CD14-positive monocyte (primary cell): ENCODE data around the gene MEX3B. TPM values are rescaled to one million over a fixed set of nuclear protein-coding genes. Genes with fewer than 3 reads are reported as not detected.

ENCODE experiments used
- DNase-seq, 3 donors: peaks; one replicate each; pipeline ENCODE4 v3.0.0-alpha.2; 2011 to 2022
- H2AFZ ChIP-seq: 2 replicates; pipeline ENCODE4 v1.6.0; 2012; ENCODE audit warnings: mild to moderate bottlenecking, low read depth, low read length, inconsistent platforms; ENCODE audit not compliant: insufficient read depth, poor library complexity, severe bottlenecking
- H3K27ac ChIP-seq, 2 donors: 1 replicate in 1 of 2; 2 replicates in 1 of 2; pipeline ENCODE4 v1.5.1; 2012 to 2013; ENCODE audit warnings: low read length in 2 of 2, control low read depth in 1 of 2, inconsistent platforms in 1 of 2, low read depth in 1 of 2, mild to moderate bottlenecking in 1 of 2
- H3K27me3 ChIP-seq, 2 donors: one replicate each; pipeline versions ENCODE4 v1.6.0 to v1.6.1; 2011 to 2013; ENCODE audit warnings: low read length in 2 of 2; ENCODE audit not compliant: control insufficient read depth in 2 of 2, insufficient read depth in 2 of 2
- H3K36me3 ChIP-seq, 2 donors: replicated peaks in 1 of 2; 1 replicate in 1 of 2; 2 replicates in 1 of 2; pipeline versions ENCODE4 v1.5.1 to v1.6.1; 2012 to 2013; ENCODE audit warnings: low read length in 2 of 2, control low read depth in 1 of 2, inconsistent platforms in 1 of 2, mild to moderate bottlenecking in 1 of 2; ENCODE audit not compliant: insufficient read depth in 2 of 2, control insufficient read depth in 1 of 2
- H3K4me1 ChIP-seq, 2 donors: 1 replicate in 1 of 2; 2 replicates in 1 of 2; pipeline versions ENCODE4 v1.5.1 to v1.6.1; 2012 to 2013; ENCODE audit warnings: low read length in 2 of 2, control low read depth in 1 of 2, inconsistent platforms in 1 of 2, mild to moderate bottlenecking in 1 of 2, moderate library complexity in 1 of 2; ENCODE audit not compliant: insufficient read depth in 2 of 2, control insufficient read depth in 1 of 2
- H3K4me2 ChIP-seq: replicated peaks from 2 replicates; pipeline ENCODE3; 2012; ENCODE audit warnings: low read length, moderate library complexity, mild to moderate bottlenecking; ENCODE audit not compliant: poor library complexity, severe bottlenecking; ENCODE audit errors: extremely low read depth
- H3K4me3 ChIP-seq, 3 experiments: fragments of 200-600 bp in 1 of 3; sonication (generic) in 1 of 3; replicated peaks in 1 of 3; 1 replicate in 2 of 3; 2 replicates in 1 of 3; pipeline ENCODE4 v1.5.1; 2011 to 2013; ENCODE audit warnings: low read length in 3 of 3, mild to moderate bottlenecking in 3 of 3, control low read depth in 2 of 3, low read depth in 2 of 3, inconsistent platforms in 1 of 3, moderate library complexity in 1 of 3
- H3K79me2 ChIP-seq: 2 replicates; pipeline ENCODE4 v1.6.0; 2012; ENCODE audit warnings: mild to moderate bottlenecking, control low read depth, inconsistent platforms, low read length, moderate library complexity; ENCODE audit not compliant: insufficient read depth
- H3K9ac ChIP-seq: 2 replicates; pipeline ENCODE4 v1.6.0; 2017; ENCODE audit warnings: low read length, mild to moderate bottlenecking; ENCODE audit not compliant: insufficient read depth, poor library complexity, severe bottlenecking
- H3K9me3 ChIP-seq, 2 donors: replicated peaks in 1 of 2; 1 replicate in 1 of 2; 2 replicates in 1 of 2; pipeline versions ENCODE4 v1.5.1 to v1.6.1; 2012 to 2013; ENCODE audit warnings: low read length in 2 of 2, control low read depth in 1 of 2; ENCODE audit not compliant: control insufficient read depth in 1 of 2, insufficient read depth in 1 of 2
- H4K20me1 ChIP-seq: 2 replicates; pipeline ENCODE4 v1.6.0; 2012; ENCODE audit warnings: mild to moderate bottlenecking, low read length, control low read depth, moderate library complexity; ENCODE audit not compliant: insufficient read depth
- H3K27ac Mint-ChIP-seq, 7 donors: one replicate each; pipeline ENCODE4 v1.8.0; 2020; ENCODE audit warnings: mild to moderate bottlenecking in 7 of 7, mixed read lengths in 7 of 7, moderate library complexity in 6 of 7, inconsistent platforms in 2 of 7
- H3K27me3 Mint-ChIP-seq, 3 donors: one replicate each; pipeline ENCODE4 v1.8.0; 2021 to 2022; ENCODE audit warnings: low read depth in 3 of 3, mild to moderate bottlenecking in 3 of 3, mixed read lengths in 3 of 3, moderate library complexity in 3 of 3, inconsistent platforms in 1 of 3
- H3K36me3 Mint-ChIP-seq, 2 donors: one replicate each; pipeline ENCODE4 v1.8.0; 2020; ENCODE audit warnings: mixed read lengths in 2 of 2, inconsistent platforms in 1 of 2, mild to moderate bottlenecking in 1 of 2
- H3K4me1 Mint-ChIP-seq: one replicate; pipeline ENCODE4 v1.8.0; 2020; ENCODE audit warnings: mild to moderate bottlenecking, mixed read lengths
- H3K4me3 Mint-ChIP-seq, 2 donors: one replicate each; pipeline ENCODE4 v1.8.0; 2020; ENCODE audit warnings: mild to moderate bottlenecking in 2 of 2, mixed read lengths in 2 of 2, moderate library complexity in 1 of 2
- H3K9me3 Mint-ChIP-seq, 7 donors: one replicate each; pipeline ENCODE4 v1.8.0; 2020 to 2022; ENCODE audit warnings: mixed read lengths in 7 of 7, mild to moderate bottlenecking in 6 of 7, moderate library complexity in 6 of 7, inconsistent platforms in 2 of 7
- WGBS: methylation state at CpG from one replicate; pipeline ENCODE4 v1.1.5; 2013; ENCODE audit warnings: missing lambda C conversion rate; ENCODE audit not compliant: insufficient coverage; 5-methylcytosine and 5-hydroxymethylcytosine counted together
- intact Hi-C, 2 donors: fragments of 100-400 bp; cut with micrococcal nuclease; formaldehyde crosslinking; loops; one replicate each; pipeline versions ENCODE4 v1.15.0 to v1.15.1; 2023
- polyA plus RNA-seq, 3 donors: library from polyadenylated mRNA; depleted of rRNA in 1 of 3; unstranded in 2 of 3; stranded (reverse) in 1 of 3; fragments of 300-500 nt in 2 of 3; fragments of >200 nt in 1 of 3; fragmentation: Illumina TruSeq in 2 of 3; gene quantifications; 1 replicate in 2 of 3; 2 replicates in 1 of 3; pipeline ENCODE4 v1.2.3, GENCODE V29; 2012 to 2021
- TF ChIP-seq, protein P1 (sequence below): fragments of 200-600 bp; IDR thresholded peaks from one replicate; pipeline ENCODE4 v1.8.0; 2022; ENCODE audit warnings: antibody characterized with exemption, mild to moderate bottlenecking

Gene MEX3B
- polyA plus RNA-seq, 3 donors, result 0.05 to 4.7 TPM; not detected in 1

DNA sequence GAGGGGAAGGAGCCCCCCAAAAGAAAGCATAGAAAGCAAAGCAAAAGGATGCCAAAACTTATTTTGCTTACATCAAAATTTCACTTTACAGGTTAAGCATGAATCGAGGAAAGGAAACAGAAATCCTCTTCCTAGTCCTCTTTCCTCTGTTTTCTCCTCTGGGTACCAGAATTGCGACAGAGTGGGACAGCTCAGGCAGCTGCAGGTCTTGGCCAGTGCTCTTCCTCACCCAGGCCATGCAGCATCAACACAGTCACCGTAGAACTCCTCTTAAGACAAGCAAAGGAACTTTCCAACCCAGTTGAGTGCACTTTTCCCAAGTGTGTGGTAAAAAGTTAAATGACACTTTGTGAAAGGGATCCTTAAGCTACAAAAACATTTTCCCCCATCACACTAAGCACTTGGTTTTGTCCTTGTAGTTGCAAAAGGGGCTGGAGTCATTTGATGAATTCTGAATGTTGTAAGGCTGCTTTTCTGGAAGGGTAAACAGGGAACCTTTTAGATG is 45.9 kb upstream of the MEX3B start:
- H3K9me3 Mint-ChIP-seq, result peaks cover 0 to 3% (median 0%) of the 10 kb centered on the region in 7 donors
- Histone ChIP-seq H3K27ac (no peak overlapping the region), H3K4me2 (no peak overlapping the region), H3K36me3 (no peaks in the 10 kb centered on the region), H3K27me3 (no peaks in the 10 kb centered on the region), H3K4me3 (no peak overlapping the region), H2AFZ (no peak overlapping the region), H3K4me1 (no peaks in the 10 kb centered on the region), H3K79me2 (no peaks in the 10 kb centered on the region), H3K9me3 (no peaks in the 10 kb centered on the region), H3K9ac (no peak overlapping the region), H4K20me1 (no peaks in the 10 kb centered on the region)
- no peaks in the 10 kb centered on the region for H3K36me3 Mint-ChIP-seq
- 59% methylated on average over 2 of the region's 3 CpGs for WGBS
- H3K4me1 Mint-ChIP-seq, result no peaks in the 10 kb centered on the region
- TF ChIP-seq, protein P1, sequence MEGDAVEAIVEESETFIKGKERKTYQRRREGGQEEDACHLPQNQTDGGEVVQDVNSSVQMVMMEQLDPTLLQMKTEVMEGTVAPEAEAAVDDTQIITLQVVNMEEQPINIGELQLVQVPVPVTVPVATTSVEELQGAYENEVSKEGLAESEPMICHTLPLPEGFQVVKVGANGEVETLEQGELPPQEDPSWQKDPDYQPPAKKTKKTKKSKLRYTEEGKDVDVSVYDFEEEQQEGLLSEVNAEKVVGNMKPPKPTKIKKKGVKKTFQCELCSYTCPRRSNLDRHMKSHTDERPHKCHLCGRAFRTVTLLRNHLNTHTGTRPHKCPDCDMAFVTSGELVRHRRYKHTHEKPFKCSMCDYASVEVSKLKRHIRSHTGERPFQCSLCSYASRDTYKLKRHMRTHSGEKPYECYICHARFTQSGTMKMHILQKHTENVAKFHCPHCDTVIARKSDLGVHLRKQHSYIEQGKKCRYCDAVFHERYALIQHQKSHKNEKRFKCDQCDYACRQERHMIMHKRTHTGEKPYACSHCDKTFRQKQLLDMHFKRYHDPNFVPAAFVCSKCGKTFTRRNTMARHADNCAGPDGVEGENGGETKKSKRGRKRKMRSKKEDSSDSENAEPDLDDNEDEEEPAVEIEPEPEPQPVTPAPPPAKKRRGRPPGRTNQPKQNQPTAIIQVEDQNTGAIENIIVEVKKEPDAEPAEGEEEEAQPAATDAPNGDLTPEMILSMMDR, result no peak
- H3K4me3 Mint-ChIP-seq, result no peak overlapping the region
- peaks cover 0 to 6% (median 0%) of the 10 kb centered on the region in 3 donors for H3K27me3 Mint-ChIP-seq
- DNase-seq, result no peak
- intact Hi-C loops, result no loop called here
- peak overlapping the region in 1 of 7 donors; percentile 13 for H3K27ac Mint-ChIP-seq

DNA sequence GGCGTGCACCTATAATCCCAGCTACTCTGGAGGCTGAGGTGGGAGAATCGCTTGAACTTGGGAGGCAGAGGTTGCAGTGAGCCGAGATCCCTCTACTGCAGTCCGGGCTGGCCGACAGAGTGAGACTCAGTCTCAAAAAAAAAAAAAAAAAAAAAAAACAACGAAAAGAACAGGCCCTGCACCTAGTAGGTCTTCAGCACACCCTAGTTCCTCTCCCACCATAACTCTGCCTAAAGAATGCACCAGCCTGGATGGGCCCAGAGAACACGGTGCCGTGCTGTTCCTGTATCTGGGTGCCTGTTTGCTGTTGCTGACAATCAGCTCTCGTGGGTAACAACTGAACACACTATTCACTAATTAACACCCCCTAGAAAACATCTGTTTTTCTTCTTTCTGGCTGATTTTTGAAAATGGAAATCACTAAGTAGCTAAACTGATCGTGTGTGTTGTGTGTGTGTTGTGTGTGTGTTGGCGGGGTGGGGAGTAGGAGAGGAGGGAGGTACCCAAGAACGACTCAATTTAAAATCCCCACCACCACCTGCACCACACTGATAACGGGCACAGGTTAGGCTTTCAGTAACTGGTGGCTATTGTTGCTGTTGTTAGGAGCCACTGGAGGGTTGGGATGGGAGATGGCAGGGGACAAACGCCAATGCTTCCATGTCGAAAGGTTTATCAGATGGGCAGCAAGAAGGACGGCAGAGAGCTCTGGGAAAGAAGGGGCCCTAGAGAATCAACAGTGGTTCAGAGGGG is 40.6 kb upstream of the MEX3B start:
- intact Hi-C loops, result no loop called here
- Histone ChIP-seq H3K9ac (no peak overlapping the region), H2AFZ (no peak overlapping the region), H3K79me2 (no peaks in the 10 kb centered on the region), H3K27me3 (no peaks in the 10 kb centered on the region), H3K4me2 (no peak overlapping the region), H3K4me1 (no peaks in the 10 kb centered on the region), H3K9me3 (no peaks in the 10 kb centered on the region), H4K20me1 (no peaks in the 10 kb centered on the region), H3K4me3 (no peak overlapping the region), H3K27ac (no peak overlapping the region), H3K36me3 (no peaks in the 10 kb centered on the region)
- DNase-seq, result no peak
- H3K36me3 Mint-ChIP-seq, result no peaks in the 10 kb centered on the region
- no peak overlapping the region for H3K4me3 Mint-ChIP-seq
- H3K4me1 Mint-ChIP-seq, result no peaks in the 10 kb centered on the region
- H3K27ac Mint-ChIP-seq, result no peak overlapping the region
- peaks cover 0 to 2% (median 0%) of the 10 kb centered on the region in 3 donors for H3K27me3 Mint-ChIP-seq
- TF ChIP-seq, protein P1, result no peak
- peaks cover 0 to 3% (median 0%) of the 10 kb centered on the region in 7 donors for H3K9me3 Mint-ChIP-seq
- WGBS, result 98% methylated on average over 4 of the region's 16 CpGs
